Heart left ventricle (tissue), 16 donors: ENCODE results near the gene POU3F3. TPM values are rescaled to one million over a fixed set of nuclear protein-coding genes. Genes with fewer than 3 reads are reported as not detected.

ENCODE experiments used
- ATAC-seq, 4 donors: fragments of 200-7000 bp; cut with Tn5 transposase; one replicate each; pipeline ENCODE4 v1.9.1; 2020 to 2022; ENCODE audit warnings: moderate library complexity in 4 of 4, mild to moderate bottlenecking in 3 of 4, moderate number of reproducible peaks in 1 of 4
- DNase-seq, 5 donors: peaks; one replicate each; pipeline ENCODE4 v3.0.0-alpha.2; 2020
- H3K27ac ChIP-seq, 12 donors: fragments of 200-600 bp; sonication (generic) in 4 of 12; one replicate each; pipeline versions ENCODE4 v1.5.0 to v1.8.0; 2016 to 2022; ENCODE audit warnings: mild to moderate bottlenecking in 2 of 12
- H3K27me3 ChIP-seq, 9 donors: fragments of 200-600 bp; sonication (generic) in 2 of 9; one replicate each; pipeline versions ENCODE4 v1.5.1 to v1.8.0; 2016 to 2022; ENCODE audit warnings: mild to moderate bottlenecking in 3 of 9
- H3K36me3 ChIP-seq, 9 donors: fragments of 200-600 bp; sonication (generic) in 2 of 9; one replicate each; pipeline versions ENCODE4 v1.5.0 to v1.8.0; 2018 to 2022; ENCODE audit warnings: mild to moderate bottlenecking in 2 of 9
- H3K4me1 ChIP-seq, 12 donors: fragments of 200-600 bp; sonication (generic) in 4 of 12; one replicate each; pipeline versions ENCODE4 v1.5.0 to v1.8.0; 2016 to 2022; ENCODE audit warnings: mild to moderate bottlenecking in 3 of 12
- H3K4me3 ChIP-seq, 12 donors: fragments of 200-600 bp; sonication (generic) in 4 of 12; one replicate each; pipeline versions ENCODE4 v1.5.0 to v1.8.0; 2017 to 2022; ENCODE audit warnings: mild to moderate bottlenecking in 9 of 12, moderate library complexity in 4 of 12
- H3K9me3 ChIP-seq, 12 donors: fragments of 200-600 bp; sonication (generic) in 4 of 12; one replicate each; pipeline versions ENCODE4 v1.5.0 to v1.8.0; 2016 to 2022; ENCODE audit warnings: mild to moderate bottlenecking in 1 of 12
- POLR2A ChIP-seq, 2 donors: fragments of 450-650 bp; IDR thresholded peaks; one replicate each; pipeline ENCODE4 v1.6.1; 2017; ENCODE audit warnings: antibody characterized with exemption in 2 of 2, mild to moderate bottlenecking in 2 of 2, moderate library complexity in 2 of 2
- WGBS, 4 donors: extraction: QIAGEN DNeasy Blood & Tissue Kit in 2 of 4; methylation state at CpG; one replicate each; pipeline versions ENCODE4 v1.1.5 to v1.1.7; 2013 to 2018; 5-methylcytosine and 5-hydroxymethylcytosine counted together
- intact Hi-C, 10 donors: fragments of 100-400 bp; cut with DNase I; formaldehyde crosslinking; loops; one replicate each; pipeline versions ENCODE4 v1.11.1 to v1.14.2; 2022
- polyA plus RNA-seq, 2 donors: library from polyadenylated mRNA; stranded (reverse); fragments of 200-250 nt; gene quantifications; one replicate each; pipeline ENCODE4 v1.2.3, GENCODE V29; 2013
- total RNA-seq, 9 donors: library from RNA; depleted of rRNA in 2 of 9; stranded (reverse); fragments of >200 nt in 2 of 9; fragmentation: NEBNext Ultra II Directional in 3 of 9; extraction: Animal tissue kit (Norgen Biotek cat#: 25700) in 3 of 9; gene quantifications; one replicate each; pipeline versions ENCODE4 v1.1.0 to v1.2.4, GENCODE V29; 2016 to 2023
- TF ChIP-seq, protein P1 (sequence below), 12 donors: fragments of 200-600 bp; sonication (generic) in 4 of 12; IDR thresholded peaks; one replicate each; pipeline versions ENCODE4 v1.5.0 to v1.8.0; 2018 to 2022; ENCODE audit warnings: antibody characterized with exemption in 12 of 12, mild to moderate bottlenecking in 5 of 12
- donor health status: ischemic (EF 13 %, LVEDD 7.1; RV severe dilation, severe dysfunction).
- donor health status: healthy with polysubstance abuse.
- donor health status: DM: no; HTN: yes; CAD: no.
- donor health status: DM: no; HTN: no; CAD: no.
- donor health status: ischemic (EF 25% LVEDD 6.9; RV normal size, moderate dysfunction).
- donor health status: ischemic (EF 25% LVEDD 5.7; RV mildly dilated, moderate dysfunction).
- donor health status: healthy.
- donor health status: DM: yes; HTN: yes; CAD: no.
- donor health status: ischemic (EF 35%, LVEDD 5.7; RV mildly dilated, moderate dysfunction).
- donor health status: nonischemic (EF 11% LVEDD 7.7; RV severe dilation, severe dysfunction).
- donor health status: DM: yes; HTN: yes; CAD: no.
- donor health status: PGD.
- donor health status: ischemic (EF 29% LVEDD 5.4; RV normal size, mild dysfunction).
- donor health status: nonischemic (EF 23%, LVEDD 6.1; RV moderate dilation, normal function).

Gene POU3F3
- total and polyA plus RNA-seq, 11 donors = 0.08 to 0.27 TPM; not detected in 9

DNA sequence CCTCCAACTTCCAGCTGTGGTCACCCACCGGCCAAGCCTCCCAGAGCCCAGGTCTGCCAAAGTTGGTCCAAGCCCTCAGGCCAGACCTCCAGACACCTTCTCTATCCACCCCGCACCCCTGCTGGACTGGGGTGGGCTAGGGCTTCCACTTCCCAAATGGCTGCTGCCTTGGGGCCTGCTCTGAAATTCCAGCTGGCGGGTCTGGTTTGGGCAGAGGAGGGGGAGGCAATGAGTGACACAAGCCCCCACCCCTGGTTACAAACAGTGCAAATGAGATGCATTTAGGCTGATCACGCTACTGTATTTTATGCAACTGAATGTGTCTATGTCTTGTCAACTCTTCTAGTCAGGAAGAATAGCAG is 14.6 kb downstream of the POU3F3 start:
- H3K9me3 ChIP-seq = no peaks in the 10 kb centered on the region
- 13 to 31% (median 17%) methylated on average over 4 of the region's 4 CpGs for WGBS, 4 donors
- H3K4me3 ChIP-seq = no peak overlapping the region
- DNase-seq (no peak), ATAC-seq (no peak)
- peaks cover 0 to 36% (median 7%) of the 10 kb centered on the region in 12 donors for H3K4me1 ChIP-seq
- no peak for TF ChIP-seq POLR2A (IDR thresholded peaks at IDR 0.05)
- TF ChIP-seq, protein P1, sequence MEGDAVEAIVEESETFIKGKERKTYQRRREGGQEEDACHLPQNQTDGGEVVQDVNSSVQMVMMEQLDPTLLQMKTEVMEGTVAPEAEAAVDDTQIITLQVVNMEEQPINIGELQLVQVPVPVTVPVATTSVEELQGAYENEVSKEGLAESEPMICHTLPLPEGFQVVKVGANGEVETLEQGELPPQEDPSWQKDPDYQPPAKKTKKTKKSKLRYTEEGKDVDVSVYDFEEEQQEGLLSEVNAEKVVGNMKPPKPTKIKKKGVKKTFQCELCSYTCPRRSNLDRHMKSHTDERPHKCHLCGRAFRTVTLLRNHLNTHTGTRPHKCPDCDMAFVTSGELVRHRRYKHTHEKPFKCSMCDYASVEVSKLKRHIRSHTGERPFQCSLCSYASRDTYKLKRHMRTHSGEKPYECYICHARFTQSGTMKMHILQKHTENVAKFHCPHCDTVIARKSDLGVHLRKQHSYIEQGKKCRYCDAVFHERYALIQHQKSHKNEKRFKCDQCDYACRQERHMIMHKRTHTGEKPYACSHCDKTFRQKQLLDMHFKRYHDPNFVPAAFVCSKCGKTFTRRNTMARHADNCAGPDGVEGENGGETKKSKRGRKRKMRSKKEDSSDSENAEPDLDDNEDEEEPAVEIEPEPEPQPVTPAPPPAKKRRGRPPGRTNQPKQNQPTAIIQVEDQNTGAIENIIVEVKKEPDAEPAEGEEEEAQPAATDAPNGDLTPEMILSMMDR (IDR thresholded peaks at IDR 0.05) = no peak
- no peak overlapping the region for H3K27ac ChIP-seq
- peaks cover 58 to 100% (median 93%) of the 10 kb centered on the region in 9 donors for H3K27me3 ChIP-seq
- H3K36me3 ChIP-seq = no peaks in the 10 kb centered on the region
- intact Hi-C loops = no loop called here

GRCh38 chr2:104870100-104870975 is 16.4 kb downstream of the POU3F3 start:
- no peaks in the 10 kb centered on the region for H3K9me3 ChIP-seq
- peaks cover 0 to 31% (median 8%) of the 10 kb centered on the region in 12 donors for H3K4me1 ChIP-seq
- H3K36me3 ChIP-seq = no peaks in the 10 kb centered on the region
- intact Hi-C loops = loop anchor here in 4 of 10 donors (5.0 to 10.0 kb wide), 5 partner anchors 616 to 1708 kb away; no protein-coding TSS in a partner anchor
- TF ChIP-seq, protein P1 (IDR thresholded peaks at IDR 0.05) = no peak
- no peak for TF ChIP-seq POLR2A (IDR thresholded peaks at IDR 0.05)
- ATAC-seq = no peak
- 11 to 18% (median 14%) methylated on average over 4 of the region's 4 CpGs for WGBS, 4 donors
- peaks cover 42 to 100% (median 75%) of the 10 kb centered on the region in 9 donors for H3K27me3 ChIP-seq
- H3K27ac ChIP-seq = no peak overlapping the region
- H3K4me3 ChIP-seq = no peak overlapping the region
- no peak for DNase-seq

DNA sequence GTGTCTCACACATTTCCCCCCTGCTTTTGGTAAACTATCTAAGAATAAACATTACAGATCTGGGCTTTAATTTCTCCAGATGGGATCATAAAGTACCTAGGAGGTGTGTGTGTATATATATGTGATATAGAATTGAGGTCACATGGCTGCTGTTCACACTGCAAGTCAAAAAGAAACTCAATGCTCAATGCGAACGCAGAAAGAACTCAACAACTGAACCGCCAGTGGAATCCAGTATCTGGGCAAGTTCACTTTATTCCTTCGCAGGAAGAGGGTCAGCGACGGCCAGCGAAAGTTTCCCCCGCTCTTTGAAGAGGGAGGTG is 17.7 kb downstream of the POU3F3 start:
- H3K27ac ChIP-seq = no peak overlapping the region
- intact Hi-C loops = loop anchor here in 4 of 10 donors (5.0 to 10.0 kb wide), 5 partner anchors 617 to 1709 kb away; no protein-coding TSS in a partner anchor
- no peak for ATAC-seq
- no peaks in the 10 kb centered on the region for H3K9me3 ChIP-seq
- no peak for DNase-seq
- H3K27me3 ChIP-seq = peaks cover 39 to 100% (median 62%) of the 10 kb centered on the region in 9 donors
- no peaks in the 10 kb centered on the region for H3K36me3 ChIP-seq
- H3K4me1 ChIP-seq = peaks cover 0 to 31% (median 8%) of the 10 kb centered on the region in 12 donors
- TF ChIP-seq, protein P1 (IDR thresholded peaks at IDR 0.05) = no peak
- no peak for TF ChIP-seq POLR2A (IDR thresholded peaks at IDR 0.05)
- no peak overlapping the region for H3K4me3 ChIP-seq
- WGBS, 4 donors = 0 to 7% (median 2%) methylated on average over 8 of the region's 8 CpGs
